ENCODE measurements around the gene SERGEF. TPM values are rescaled to one million over a fixed set of nuclear protein-coding genes. Genes with fewer than 3 reads are reported as not detected.

The SERGEF gene
- polyA plus RNA-seq, 1 experiment: 18.1 TPM

DNA sequence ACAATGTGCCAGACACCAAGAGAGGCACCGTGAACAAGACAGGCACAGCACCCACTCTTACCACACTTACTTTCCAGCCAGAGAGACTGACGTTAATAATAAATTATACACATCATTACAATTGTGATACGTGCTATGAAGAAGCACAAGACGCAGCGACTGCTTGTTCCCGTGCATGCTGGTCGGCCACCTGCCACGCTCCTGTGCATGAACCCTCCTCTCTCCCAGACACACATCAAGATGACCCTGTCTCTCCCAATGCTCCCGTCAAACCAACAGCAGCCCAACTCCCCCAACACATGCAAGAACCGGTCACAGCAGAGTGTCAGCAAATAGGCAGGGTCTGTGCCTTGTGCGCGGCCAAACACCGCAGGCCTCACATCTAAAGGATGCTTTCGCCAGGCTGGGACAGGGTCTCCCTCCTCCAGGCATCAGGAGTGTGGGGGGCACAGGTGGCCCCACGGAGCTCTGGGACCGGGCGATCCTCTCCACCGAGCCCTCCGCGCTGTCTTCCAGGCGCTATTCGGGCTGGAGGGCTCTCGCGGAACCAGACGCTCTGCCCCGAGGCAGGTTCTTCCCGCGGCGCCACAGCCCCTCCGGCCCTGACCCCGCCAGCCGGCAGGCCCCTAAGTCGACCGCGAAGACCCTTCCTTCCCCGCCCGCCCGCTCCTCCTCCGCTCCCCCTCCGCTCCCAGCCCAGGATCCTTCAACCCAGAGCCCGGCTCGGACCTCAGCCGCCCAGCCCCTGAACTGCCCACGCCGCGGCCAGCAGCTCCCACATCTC lies 533 bp downstream of the SERGEF start:
- H3K27me3 ChIP-seq (ENCODE audit: control insufficient read depth, insufficient read depth, low read length): peaks cover 10% of the 10 kb centered on the region
- peak overlapping the region; percentile 21 for H3K27ac ChIP-seq (ENCODE audit: low read depth, low read length)
- ChIA-PET CTCF (interaction anchor here (0.7 to 2.4 kb wide), 4 partner anchors 21 to 288 kb away, joined by 3 to 8 read pairs (median 6); partner anchors contain the start of gene SAAL1), POLR2A (interaction anchor here (0.7 to 1.3 kb wide), 2 partner anchors 62 to 94 kb away, joined by 3 read pairs; partner anchors contain the start of gene SAAL1)
- H3K9me3 ChIP-seq (ENCODE audit: control insufficient read depth, insufficient read depth, low read length): no peaks in the 10 kb centered on the region; the same call in 1 of the 2 replicates
- TF ChIP-seq, protein P1, sequence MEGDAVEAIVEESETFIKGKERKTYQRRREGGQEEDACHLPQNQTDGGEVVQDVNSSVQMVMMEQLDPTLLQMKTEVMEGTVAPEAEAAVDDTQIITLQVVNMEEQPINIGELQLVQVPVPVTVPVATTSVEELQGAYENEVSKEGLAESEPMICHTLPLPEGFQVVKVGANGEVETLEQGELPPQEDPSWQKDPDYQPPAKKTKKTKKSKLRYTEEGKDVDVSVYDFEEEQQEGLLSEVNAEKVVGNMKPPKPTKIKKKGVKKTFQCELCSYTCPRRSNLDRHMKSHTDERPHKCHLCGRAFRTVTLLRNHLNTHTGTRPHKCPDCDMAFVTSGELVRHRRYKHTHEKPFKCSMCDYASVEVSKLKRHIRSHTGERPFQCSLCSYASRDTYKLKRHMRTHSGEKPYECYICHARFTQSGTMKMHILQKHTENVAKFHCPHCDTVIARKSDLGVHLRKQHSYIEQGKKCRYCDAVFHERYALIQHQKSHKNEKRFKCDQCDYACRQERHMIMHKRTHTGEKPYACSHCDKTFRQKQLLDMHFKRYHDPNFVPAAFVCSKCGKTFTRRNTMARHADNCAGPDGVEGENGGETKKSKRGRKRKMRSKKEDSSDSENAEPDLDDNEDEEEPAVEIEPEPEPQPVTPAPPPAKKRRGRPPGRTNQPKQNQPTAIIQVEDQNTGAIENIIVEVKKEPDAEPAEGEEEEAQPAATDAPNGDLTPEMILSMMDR (IDR thresholded peaks at IDR 0.05; ENCODE audit: low read depth, low read length): no peak
- no peak for DNase-seq (ENCODE audit: low read depth, low spot score)
- peak overlapping the region; percentile 84 for H3K4me3 ChIP-seq (ENCODE audit: low read depth, low read length)

DNA sequence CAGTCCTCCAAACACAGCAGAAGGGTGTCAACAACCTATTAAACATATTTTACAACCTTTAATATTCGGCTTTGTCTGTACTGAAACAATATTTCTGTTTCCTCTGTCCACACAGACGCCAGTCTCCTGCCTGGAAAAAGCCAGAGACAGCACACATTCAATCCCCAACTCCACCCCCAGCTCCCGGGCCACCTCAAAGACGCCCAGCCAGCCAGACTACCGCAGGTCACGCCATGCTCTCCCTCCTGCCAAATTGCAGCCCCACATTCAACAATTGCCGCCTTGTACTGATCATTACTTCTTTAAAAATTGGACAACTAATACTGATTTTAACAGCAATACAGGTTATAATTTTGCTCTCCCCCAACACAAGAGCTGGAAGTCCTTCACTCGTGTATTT lies 1.2 kb downstream of the SERGEF start:
- TF ChIP-seq, protein P1 (IDR thresholded peaks at IDR 0.05; ENCODE audit: low read depth, low read length): no peak
- Histone ChIP-seq H3K4me3 (ENCODE audit: low read depth, low read length) (peak overlapping the region; percentile 84), H3K27me3 (ENCODE audit: control insufficient read depth, insufficient read depth, low read length) (peaks cover 6% of the 10 kb centered on the region), H3K9me3 (ENCODE audit: control insufficient read depth, insufficient read depth, low read length) (no peaks in the 10 kb centered on the region; the same call in 1 of the 2 replicates), H3K27ac (ENCODE audit: low read depth, low read length) (no peak overlapping the region)
- ChIA-PET CTCF (interaction anchor here (2.4 kb wide), 1 partner anchor 95 kb away, joined by 7 read pairs; the partner anchor contains the start of gene SAAL1), POLR2A (no interaction called here)
- no peak for DNase-seq (ENCODE audit: low read depth, low spot score)

DNA sequence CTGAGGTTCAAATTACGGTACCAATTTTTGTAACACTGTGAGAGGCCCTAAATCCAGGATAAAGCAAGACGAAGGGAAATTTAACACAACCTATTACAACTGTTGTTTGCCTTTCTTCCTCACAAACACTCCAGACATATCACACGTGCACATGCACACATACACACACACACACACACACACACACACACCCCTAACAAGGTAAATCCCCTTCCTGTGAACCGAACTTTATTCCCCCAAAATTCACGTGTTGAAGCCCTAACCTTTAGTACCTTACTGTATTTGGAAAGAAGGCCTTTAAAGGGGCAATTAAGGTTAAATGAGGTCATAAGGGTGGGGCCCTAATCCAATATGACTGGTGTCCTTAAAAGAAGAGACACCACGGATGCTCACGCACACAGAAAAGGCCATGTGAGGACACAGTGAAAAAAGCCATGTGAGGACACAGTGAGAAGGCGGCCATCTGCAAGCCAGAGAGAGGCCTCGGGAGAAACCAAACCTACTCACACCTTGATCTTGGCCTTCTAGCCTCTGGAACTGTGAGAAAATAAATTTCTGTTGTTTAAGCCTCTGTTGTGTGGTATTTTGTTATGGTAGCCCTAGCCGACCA lies 1.8 kb downstream of the SERGEF start:
- TF ChIP-seq, protein P1 (IDR thresholded peaks at IDR 0.05; ENCODE audit: low read depth, low read length): no peak
- ChIA-PET POLR2A (no interaction called here), CTCF (no interaction called here)
- no peak for DNase-seq (ENCODE audit: low read depth, low spot score)
- Histone ChIP-seq H3K27me3 (ENCODE audit: control insufficient read depth, insufficient read depth, low read length) (peaks cover under 1% of the 10 kb centered on the region), H3K4me3 (ENCODE audit: low read depth, low read length) (no peak overlapping the region), H3K27ac (ENCODE audit: low read depth, low read length) (no peak overlapping the region), H3K9me3 (ENCODE audit: control insufficient read depth, insufficient read depth, low read length) (no peaks in the 10 kb centered on the region; the same call in 1 of the 2 replicates)

DNA sequence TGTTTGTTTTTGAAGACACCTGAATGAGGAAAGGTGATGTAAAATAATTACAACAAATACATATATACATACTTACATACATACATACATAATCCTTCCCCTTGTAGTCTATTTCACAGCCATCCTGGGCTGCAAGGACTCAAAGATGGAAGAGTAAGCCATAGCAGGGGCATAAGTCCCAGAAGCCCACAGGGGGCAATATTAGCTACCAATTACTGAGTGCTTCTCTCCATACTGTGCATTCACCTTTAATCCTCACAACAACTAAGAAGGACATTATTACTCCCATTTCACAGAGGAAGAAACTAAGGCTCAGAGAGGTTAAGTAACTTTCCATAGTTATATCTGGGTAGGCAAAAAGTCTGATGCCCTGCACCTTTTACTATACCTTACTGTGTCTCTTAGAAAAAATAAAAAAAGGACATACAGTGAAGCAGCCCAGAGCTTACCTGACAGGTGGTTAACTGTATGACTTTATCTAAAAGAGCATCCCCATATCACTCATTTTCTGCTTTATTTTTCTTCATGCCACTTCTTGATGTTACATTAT lies 2.7 kb downstream of the SERGEF start:
- no peak for DNase-seq (ENCODE audit: low read depth, low spot score)
- Histone ChIP-seq H3K27ac (ENCODE audit: low read depth, low read length) (no peak overlapping the region), H3K9me3 (ENCODE audit: control insufficient read depth, insufficient read depth, low read length) (no peaks in the 10 kb centered on the region; the same call in 1 of the 2 replicates), H3K27me3 (ENCODE audit: control insufficient read depth, insufficient read depth, low read length) (no peaks in the 10 kb centered on the region), H3K4me3 (ENCODE audit: low read depth, low read length) (no peak overlapping the region)
- CTCF ChIA-PET: interaction anchor here (0.9 kb wide), 1 partner anchor 19 kb away, joined by 4 read pairs; no protein-coding TSS in a partner anchor
- TF ChIP-seq, protein P1 (IDR thresholded peaks at IDR 0.05; ENCODE audit: low read depth, low read length): no peak
- POLR2A ChIA-PET: no interaction called here

Data from AG04450 (cell line).